HG03342 (cell line): Measurements from ENCODE around the gene MAS1L.

Source experiments
- ATAC-seq: cut with Tn5 transposase; IDR thresholded peaks from one replicate; pipeline ENCODE4 v1.9.1; 2021; ENCODE audit warnings: mild to moderate bottlenecking, moderate library complexity; ENCODE audit not compliant: unreplicated experiment

MAS1L gene

GRCh38 chr6:29487660-29488059 lies at the start of gene MAS1L:
Gene MAS1L (minus strand): TSS chr6:29487956. CDS start chr6:29487902, 54 bp downstream.
- ATAC-seq: no peak

GRCh38 chr6:29532320-29532951 lies 44.7 kb upstream of the MAS1L start:
- ATAC-seq: no peak

DNA sequence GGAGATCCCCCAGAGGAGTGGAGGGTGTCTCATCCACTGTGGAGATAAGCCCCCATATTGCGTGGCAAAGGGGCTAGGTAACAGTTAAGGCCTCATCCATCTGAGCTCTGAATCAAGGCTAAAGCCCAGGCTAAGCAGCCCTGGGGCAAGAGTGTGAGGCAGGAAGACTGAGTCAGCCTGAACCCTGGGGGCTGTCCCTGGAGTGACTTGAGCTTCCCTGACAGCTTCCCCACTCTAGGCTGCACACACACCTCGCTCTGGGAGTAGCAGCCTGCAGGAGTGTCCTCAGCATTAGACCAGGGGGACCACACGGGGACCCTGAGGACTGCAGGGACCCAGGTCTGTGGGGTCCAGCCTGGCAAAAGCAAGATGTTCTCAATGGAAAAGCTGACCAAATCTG lies 43.9 kb upstream of the MAS1L start:
- no peak for ATAC-seq

DNA sequence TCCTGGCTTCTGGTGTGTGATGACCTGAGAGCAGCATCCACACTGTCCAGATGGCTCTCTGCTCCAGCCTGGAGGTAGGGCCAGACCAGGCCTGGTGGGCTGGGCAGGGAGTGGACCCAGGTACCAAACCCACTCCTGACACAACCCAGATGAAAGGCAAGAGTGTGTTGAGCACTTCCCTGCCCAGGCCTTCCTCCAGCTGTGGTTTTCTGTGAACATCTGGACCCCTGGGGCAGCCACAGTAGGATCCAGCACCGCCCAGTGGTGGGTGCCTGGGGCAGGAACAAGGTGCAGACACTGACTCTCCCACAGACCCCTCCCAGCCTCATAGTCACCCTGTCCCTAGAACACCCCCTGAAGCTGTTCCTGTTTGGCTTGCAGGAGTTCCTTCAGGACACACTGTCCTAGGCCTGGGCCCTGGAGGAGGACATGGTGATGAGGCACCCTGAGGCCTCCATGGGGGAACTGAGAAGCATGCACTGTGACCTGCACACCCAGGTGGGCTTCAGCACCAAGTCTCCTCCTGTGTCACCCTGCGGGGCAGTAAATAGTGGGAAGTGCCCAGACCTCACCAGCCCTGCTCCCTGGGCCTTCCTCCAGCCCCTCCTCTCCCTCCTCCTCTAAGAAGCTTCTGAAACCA lies 43.0 kb upstream of the MAS1L start:
- ATAC-seq: no peak

- no peak for ATAC-seq
Observed at GRCh38 chr6:29529956-29530355, 42.2 kb upstream of the MAS1L start.

- ATAC-seq: no peak
Observed at GRCh38 chr6:29528988-29529560, 41.3 kb upstream of the MAS1L start.

DNA sequence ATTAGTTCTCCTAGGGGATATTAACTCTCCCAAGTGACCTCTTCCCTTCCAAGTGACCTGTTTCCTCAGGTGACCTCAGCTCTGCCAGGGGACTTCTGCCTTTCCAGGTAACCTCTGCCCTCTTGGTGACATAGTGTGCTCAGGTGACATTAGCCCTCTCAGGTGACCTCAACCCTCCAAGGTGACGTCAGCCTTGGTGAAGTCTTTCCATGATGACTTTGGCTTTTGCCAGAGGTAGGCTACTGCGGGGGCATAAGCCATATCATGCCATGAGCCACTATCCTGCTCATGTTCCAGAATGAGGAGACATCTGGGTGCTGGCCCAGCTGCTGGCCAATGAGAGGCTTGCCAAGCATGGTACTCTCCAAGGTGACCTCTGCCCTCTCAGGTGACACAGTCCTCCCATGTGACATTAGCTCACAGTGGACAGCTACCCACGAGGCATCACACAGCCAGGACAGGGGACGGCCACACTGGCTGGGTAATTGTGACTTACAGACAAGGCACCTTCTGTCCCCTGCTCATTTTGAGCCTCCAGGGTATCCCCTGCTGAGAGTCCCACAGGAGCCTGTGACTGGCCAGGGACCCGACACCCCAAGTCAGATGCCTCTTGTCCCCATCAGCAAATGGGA lies 40.7 kb upstream of the MAS1L start:
- no peak for ATAC-seq

GRCh38 chr6:29527564-29527963 lies 39.8 kb upstream of the MAS1L start:
- ATAC-seq: no peak

DNA sequence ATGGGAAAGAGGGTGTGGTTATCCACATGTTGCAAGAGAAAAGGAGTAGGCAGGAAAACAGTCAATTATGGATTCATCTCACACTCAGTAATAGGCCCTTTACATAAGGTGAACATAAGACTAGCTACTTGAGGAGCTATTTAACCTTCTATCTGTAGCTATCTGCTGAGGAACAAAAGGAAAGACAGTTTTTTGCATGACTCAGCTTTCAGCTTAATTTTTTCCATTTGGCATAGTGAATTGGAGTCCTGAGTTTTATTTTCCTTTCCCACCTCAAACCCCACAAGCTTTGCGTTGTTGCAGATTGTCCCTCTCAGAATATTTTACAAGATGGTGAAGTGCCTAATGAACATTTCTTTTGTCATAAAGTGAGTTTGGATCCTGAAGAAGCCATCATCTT lies 39.4 kb upstream of the MAS1L start:
- no peak for ATAC-seq

DNA sequence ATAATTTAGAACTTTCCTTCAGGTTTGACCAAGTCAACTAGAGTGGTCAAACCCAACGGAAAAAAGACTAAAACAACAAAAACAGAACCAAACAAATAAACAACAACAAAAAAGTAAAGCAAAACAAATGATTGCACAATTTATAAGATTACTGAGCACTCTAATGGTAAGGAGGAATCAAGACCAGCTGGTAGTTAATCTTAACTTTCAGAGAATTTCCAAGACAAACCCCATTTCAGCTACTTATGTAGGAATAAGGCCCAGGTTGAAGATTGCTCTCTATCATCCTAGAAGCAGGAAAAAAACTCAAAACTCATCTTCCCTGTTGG lies 37.5 kb upstream of the MAS1L start:
- no peak for ATAC-seq

DNA sequence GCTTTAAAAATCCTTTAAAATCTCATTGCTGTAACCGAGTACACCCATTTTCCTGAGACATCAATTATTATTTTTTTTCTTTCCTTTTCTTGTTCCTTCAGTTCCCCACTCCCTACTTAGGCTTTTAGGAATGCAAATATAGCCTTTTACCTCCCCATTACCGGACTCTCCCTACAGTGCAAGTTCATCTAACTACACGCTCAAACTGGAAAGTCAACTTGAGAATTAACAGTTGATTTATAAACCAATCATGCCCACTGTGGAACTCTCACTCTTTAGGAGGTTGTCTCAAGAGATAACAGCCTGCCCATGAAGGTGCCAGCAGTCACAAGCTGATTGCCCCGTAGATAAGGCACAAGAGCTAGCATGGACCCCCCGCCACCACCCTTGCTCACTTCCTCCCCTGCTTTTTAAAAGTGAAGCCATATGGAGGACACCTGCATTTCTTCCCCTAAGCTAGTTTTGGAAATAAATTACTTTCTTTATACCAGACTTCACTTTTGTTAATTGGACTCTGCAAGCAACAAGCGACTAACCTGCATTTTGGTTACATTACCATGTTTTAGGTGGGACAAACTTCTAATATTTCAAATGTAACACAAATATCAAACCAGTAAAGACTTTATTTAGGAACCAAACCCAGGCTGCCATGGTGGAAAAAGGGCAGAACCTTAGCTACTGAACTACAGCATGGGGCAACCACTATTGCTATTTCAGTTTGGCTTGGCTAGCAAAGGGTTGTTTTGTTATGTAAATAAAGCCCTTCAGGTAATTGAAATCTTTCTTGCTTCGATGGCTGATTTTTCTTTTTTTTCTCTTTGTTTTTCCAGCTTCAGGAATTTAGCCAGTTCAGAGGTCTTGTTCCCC lies 36.9 kb upstream of the MAS1L start:
- ATAC-seq: no peak

DNA sequence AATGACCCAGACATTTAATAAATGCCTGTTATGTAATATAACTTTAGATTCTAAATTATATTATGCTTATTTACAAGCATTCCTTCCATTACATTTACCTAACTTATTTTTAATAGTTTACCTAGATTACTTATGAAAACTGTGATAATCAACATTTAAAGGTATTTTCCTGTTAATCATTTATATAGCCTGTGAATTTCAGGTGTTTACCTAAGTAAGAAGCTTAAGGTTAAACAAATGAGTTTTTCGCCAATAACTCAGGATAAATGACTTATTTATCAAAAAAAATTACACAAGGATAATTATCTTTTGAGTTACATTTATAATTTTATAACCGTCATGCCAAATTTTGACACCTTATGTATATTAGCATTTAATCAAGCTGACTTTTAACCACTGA lies 36.3 kb upstream of the MAS1L start:
- ATAC-seq: no peak

DNA sequence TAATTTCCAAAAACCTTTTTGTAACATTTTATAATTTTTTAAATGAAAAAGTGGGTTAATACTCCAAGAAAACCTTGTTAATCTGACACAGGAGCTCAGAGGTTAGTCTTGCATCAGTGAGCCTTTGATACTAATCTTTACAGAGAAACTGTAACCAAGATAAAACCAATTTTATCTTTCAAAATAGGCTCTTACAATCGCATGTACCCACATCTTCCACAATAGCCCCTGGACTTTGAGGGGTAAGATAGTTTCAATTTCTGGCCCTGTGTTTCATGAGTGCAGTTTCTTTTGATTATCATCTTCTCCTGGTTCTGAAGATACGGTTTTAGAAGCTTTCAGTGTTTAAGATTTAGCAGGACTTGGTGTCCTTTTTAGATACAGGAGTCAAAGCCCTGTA lies 34.5 kb upstream of the MAS1L start:
- no peak for ATAC-seq

DNA sequence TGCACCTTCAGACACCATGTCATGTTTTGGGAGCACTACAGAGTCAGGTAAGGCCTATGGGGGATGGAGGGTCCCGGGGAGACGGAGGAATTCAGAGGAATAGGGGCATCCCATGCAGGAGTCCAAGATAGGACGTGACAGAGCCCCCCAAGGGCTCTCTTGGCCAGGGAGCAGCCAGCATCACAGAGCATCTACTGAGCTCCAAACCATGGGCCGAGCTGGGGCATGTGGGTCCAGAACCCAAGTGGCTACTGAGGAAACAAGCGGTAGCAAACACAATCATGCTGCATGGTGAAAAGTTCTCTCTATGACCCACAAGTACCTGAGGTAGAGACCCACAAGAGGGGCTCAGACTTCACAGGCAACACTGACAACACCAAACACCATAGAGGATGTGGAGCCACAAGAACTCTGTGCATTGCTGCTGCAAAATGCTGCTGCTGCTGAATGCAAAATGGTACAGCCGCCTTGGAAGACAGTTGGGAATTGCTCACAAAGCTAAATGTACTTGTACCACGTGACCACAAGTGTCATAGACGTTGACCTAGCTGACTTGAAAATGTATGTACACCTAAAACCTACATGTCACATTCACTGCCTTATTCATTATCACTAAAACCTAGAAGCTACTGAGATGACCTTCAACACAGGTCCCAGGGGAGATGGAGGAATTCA lies 33.4 kb upstream of the MAS1L start:
- ATAC-seq: no peak

DNA sequence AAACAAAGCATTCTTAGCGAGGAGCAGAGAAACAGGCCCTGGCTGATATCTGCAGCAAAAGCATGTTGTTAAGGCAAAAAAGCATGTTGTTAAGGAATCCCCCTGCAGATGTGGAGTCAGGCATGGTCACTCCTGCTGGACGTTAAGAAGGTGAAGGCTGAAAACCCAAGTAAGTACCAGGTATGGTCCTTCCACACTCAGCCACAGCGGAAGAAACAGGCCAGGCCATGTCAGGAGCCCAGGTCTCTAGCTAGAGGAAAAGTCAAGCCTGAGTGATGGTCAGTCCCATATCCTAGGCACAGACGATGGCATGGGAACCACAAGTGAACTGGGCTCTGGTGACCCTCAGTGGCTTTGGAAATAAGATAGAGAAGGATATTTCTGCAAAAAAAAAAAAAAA lies 32.5 kb upstream of the MAS1L start:
- ATAC-seq: no peak

- ATAC-seq: no peak
Observed at GRCh38 chr6:29519291-29520010, 31.7 kb upstream of the MAS1L start.

DNA sequence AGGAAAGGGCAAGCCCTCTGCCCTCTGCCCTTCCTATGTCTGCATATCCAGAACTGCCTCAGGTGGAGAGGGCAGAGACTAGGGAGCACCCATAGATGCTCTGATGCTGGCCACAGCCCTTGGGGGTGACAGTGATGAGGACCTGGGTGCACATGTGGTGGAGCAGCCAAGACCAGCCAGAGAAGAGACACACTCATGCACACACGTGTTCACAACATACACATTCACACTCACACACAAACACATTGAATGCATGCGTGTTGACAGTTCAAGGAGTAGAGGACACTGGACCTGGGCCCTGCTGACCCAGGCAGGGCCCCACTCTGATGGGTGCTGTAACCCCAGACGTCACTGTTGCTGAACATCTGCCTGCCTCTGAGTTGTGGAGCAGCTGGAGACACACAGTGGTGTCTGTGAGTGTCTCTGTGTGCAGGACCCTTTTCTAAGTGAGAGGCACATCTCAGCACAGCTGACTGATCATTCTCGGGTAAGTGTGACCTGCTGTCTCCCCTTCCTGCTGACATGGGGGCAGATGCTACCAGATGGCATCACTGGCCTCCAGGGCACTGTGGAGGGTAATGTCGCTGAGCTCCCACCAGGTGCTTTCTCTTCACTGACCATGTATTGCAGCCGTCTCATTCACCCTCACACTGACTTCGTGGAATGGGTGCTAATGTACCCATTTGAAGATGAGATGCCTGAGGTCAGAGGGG lies 30.1 kb upstream of the MAS1L start:
- no peak for ATAC-seq

- ATAC-seq: no peak
Observed at GRCh38 chr6:29517245-29517644, 29.5 kb upstream of the MAS1L start.

DNA sequence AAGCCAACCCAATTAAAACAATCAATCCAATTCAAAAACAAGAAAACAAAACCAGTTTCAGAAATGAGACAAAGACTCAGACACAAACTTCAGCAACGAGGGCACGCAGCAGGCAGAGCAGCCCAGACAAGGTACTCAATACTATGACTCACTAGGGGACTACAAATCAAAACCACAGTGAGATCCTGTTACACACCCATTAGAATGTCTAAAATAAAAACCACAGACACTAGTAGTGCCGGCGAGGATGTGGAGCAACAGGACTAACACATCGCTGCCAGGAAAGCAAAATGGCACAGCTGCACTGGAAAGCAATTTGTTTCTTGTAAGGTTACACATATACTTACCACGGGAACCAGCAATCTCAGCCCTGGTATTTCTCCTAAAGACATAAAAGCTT lies 28.4 kb upstream of the MAS1L start:
- ATAC-seq: no peak
